Measurements from ENCODE around the gene DHRS12. TPM values are rescaled to one million over a fixed set of nuclear protein-coding genes. Genes with fewer than 3 reads are reported as not detected.
"Not testable (repeated sequence)": the region's sequence is repeated elsewhere in the genome, so short reads cannot be mapped to it uniquely, and the experiment has no call there.

Gene DHRS12
- total RNA-seq, 1 experiment from 2014 or later: 2.4 TPM

GRCh38 chr13:51834581-51835171 is 30.7 kb upstream of the DHRS12 start:
- H3K4me3 ChIP-seq: no peak overlapping the region
- no peak overlapping the region for H3K27ac ChIP-seq
- no peaks in the 10 kb centered on the region for H3K27me3 ChIP-seq
- peak; percentile 11 to 20 for DNase-seq
- H3K9me3 ChIP-seq (replicated peaks): no peaks in the 10 kb centered on the region
- H3K4me1 ChIP-seq: no peaks in the 10 kb centered on the region
- H3K36me3 ChIP-seq: no peaks in the 10 kb centered on the region

- no peak overlapping the region for H3K4me3 ChIP-seq
- DNase-seq: no peak
- no peaks in the 10 kb centered on the region for H3K27me3 ChIP-seq
- H3K4me1 ChIP-seq: no peaks in the 10 kb centered on the region
- no peak overlapping the region for H3K27ac ChIP-seq
- no peaks in the 10 kb centered on the region for H3K9me3 ChIP-seq (replicated peaks)
- no peaks in the 10 kb centered on the region for H3K36me3 ChIP-seq
Measured at GRCh38 chr13:51833980-51834379, 30.0 kb upstream of the DHRS12 start.

GRCh38 chr13:51832471-51833152 is 28.6 kb upstream of the DHRS12 start:
- no peaks in the 10 kb centered on the region for H3K27me3 ChIP-seq
- H3K9me3 ChIP-seq (replicated peaks): no peaks in the 10 kb centered on the region
- no peak overlapping the region for H3K4me3 ChIP-seq
- peak; percentile 17 to 50 for DNase-seq
- no peaks in the 10 kb centered on the region for H3K4me1 ChIP-seq
- no peak overlapping the region for H3K27ac ChIP-seq
- H3K36me3 ChIP-seq: no peaks in the 10 kb centered on the region

GRCh38 chr13:51831519-51831918 is 27.6 kb upstream of the DHRS12 start:
- no peak overlapping the region for H3K4me3 ChIP-seq
- H3K9me3 ChIP-seq (replicated peaks): no peaks in the 10 kb centered on the region
- DNase-seq: no peak
- H3K27ac ChIP-seq: no peak overlapping the region
- no peaks in the 10 kb centered on the region for H3K36me3 ChIP-seq
- no peaks in the 10 kb centered on the region for H3K27me3 ChIP-seq
- H3K4me1 ChIP-seq: no peaks in the 10 kb centered on the region

- no peak overlapping the region for H3K27ac ChIP-seq
- DNase-seq: no peak
- no peaks in the 10 kb centered on the region for H3K36me3 ChIP-seq
- no peaks in the 10 kb centered on the region for H3K27me3 ChIP-seq
- no peaks in the 10 kb centered on the region for H3K9me3 ChIP-seq (replicated peaks)
- no peaks in the 10 kb centered on the region for H3K4me1 ChIP-seq
- no peak overlapping the region for H3K4me3 ChIP-seq
Measured at GRCh38 chr13:51829568-51829899, 25.6 kb upstream of the DHRS12 start.

GRCh38 chr13:51828730-51829567 is 25.0 kb upstream of the DHRS12 start:
- DNase-seq: no peak
- Histone ChIP-seq H3K9me3 (replicated peaks) (no peaks in the 10 kb centered on the region), H3K36me3 (no peaks in the 10 kb centered on the region), H3K4me1 (no peaks in the 10 kb centered on the region), H3K27ac (no peak overlapping the region), H3K4me3 (no peak overlapping the region), H3K27me3 (no peaks in the 10 kb centered on the region)

- Histone ChIP-seq H3K27me3 (no peaks in the 10 kb centered on the region), H3K36me3 (no peaks in the 10 kb centered on the region), H3K4me3 (no peak overlapping the region)
Measured at GRCh38 chr13:51827254-51827653, 23.3 kb upstream of the DHRS12 start.

GRCh38 chr13:51826606-51827005 is 22.6 kb upstream of the DHRS12 start:
- no peaks in the 10 kb centered on the region for H3K36me3 ChIP-seq
- no peaks in the 10 kb centered on the region for H3K9me3 ChIP-seq (replicated peaks)
- H3K27me3 ChIP-seq: no peaks in the 10 kb centered on the region
- no peak for DNase-seq
- H3K4me3 ChIP-seq: no peak overlapping the region
- H3K4me1 ChIP-seq: no peaks in the 10 kb centered on the region
- H3K27ac ChIP-seq: no peak overlapping the region

More at GRCh38 chr13:51827254-51827653, 23.3 kb upstream of the DHRS12 start:
- Histone ChIP-seq H3K4me1 (no peaks in the 10 kb centered on the region), H3K27ac (no peak overlapping the region), H3K9me3 (replicated peaks) (no peaks in the 10 kb centered on the region)
- no peak for DNase-seq

- Histone ChIP-seq H3K4me3 (no peak overlapping the region), H3K27ac (no peak overlapping the region), H3K27me3 (no peaks in the 10 kb centered on the region)
Measured at GRCh38 chr13:51825681-51826254, 21.8 kb upstream of the DHRS12 start.

GRCh38 chr13:51825165-51825592 is 21.2 kb upstream of the DHRS12 start:
- DNase-seq: no peak
- H3K36me3 ChIP-seq: no peaks in the 10 kb centered on the region
- H3K9me3 ChIP-seq (replicated peaks): no peaks in the 10 kb centered on the region
- H3K27ac ChIP-seq: no peak overlapping the region
- H3K27me3 ChIP-seq: no peaks in the 10 kb centered on the region
- H3K4me3 ChIP-seq: no peak overlapping the region
- H3K4me1 ChIP-seq: no peaks in the 10 kb centered on the region

More at GRCh38 chr13:51825681-51826254, 21.8 kb upstream of the DHRS12 start:
- no peak for DNase-seq
- Histone ChIP-seq H3K36me3 (no peaks in the 10 kb centered on the region), H3K4me1 (no peaks in the 10 kb centered on the region), H3K9me3 (replicated peaks) (no peaks in the 10 kb centered on the region)

GRCh38 chr13:51824712-51825111 is 20.7 kb upstream of the DHRS12 start:
- H3K4me3 ChIP-seq; H3K27me3 ChIP-seq; DNase-seq; H3K27ac ChIP-seq; H3K9me3 ChIP-seq (replicated peaks); H3K4me1 ChIP-seq; H3K36me3 ChIP-seq: not testable (repeated sequence)

GRCh38 chr13:51823863-51824262 is 19.9 kb upstream of the DHRS12 start:
- no peak for DNase-seq
- Histone ChIP-seq H3K36me3 (no peaks in the 10 kb centered on the region), H3K4me1 (no peaks in the 10 kb centered on the region), H3K4me3 (no peak overlapping the region), H3K27ac (no peak overlapping the region), H3K9me3 (replicated peaks) (no peaks in the 10 kb centered on the region), H3K27me3 (no peaks in the 10 kb centered on the region)

GRCh38 chr13:51823359-51823758 is 19.4 kb upstream of the DHRS12 start:
- Histone ChIP-seq H3K36me3 (no peaks in the 10 kb centered on the region), H3K27ac (no peak overlapping the region), H3K27me3 (no peaks in the 10 kb centered on the region), H3K9me3 (replicated peaks) (no peaks in the 10 kb centered on the region), H3K4me3 (no peak overlapping the region), H3K4me1 (no peaks in the 10 kb centered on the region)
- no peak for DNase-seq

- H3K9me3 ChIP-seq (replicated peaks): no peaks in the 10 kb centered on the region
- no peaks in the 10 kb centered on the region for H3K4me1 ChIP-seq
- no peak overlapping the region for H3K4me3 ChIP-seq
- H3K27me3 ChIP-seq: no peaks in the 10 kb centered on the region
- no peak for DNase-seq
- H3K27ac ChIP-seq: no peak overlapping the region
- no peaks in the 10 kb centered on the region for H3K36me3 ChIP-seq
Measured at GRCh38 chr13:51822106-51822815, 18.3 kb upstream of the DHRS12 start.
